Breast epithelium (tissue), 4 donors: ENCODE results near the gene PRDM16. TPM values are rescaled to one million over a fixed set of nuclear protein-coding genes. Genes with fewer than 3 reads are reported as not detected.

Source experiments
- DNase-seq, 2 donors: peaks; one replicate each; pipeline ENCODE4 v3.0.0-alpha.2; 2019; ENCODE audit warnings: low spot score in 2 of 2
- H3K27ac ChIP-seq, 2 donors: fragments of 200-600 bp; sonication (generic) in 1 of 2; one replicate each; pipeline ENCODE4 v1.5.1; 2016 to 2019; ENCODE audit warnings: mild to moderate bottlenecking in 1 of 2
- H3K27me3 ChIP-seq, 2 donors: fragments of 200-600 bp; sonication (generic) in 1 of 2; one replicate each; pipeline versions ENCODE4 v1.5.1 to v1.6.0; 2017 to 2019; ENCODE audit warnings: control low read depth in 1 of 2, mild to moderate bottlenecking in 1 of 2
- H3K36me3 ChIP-seq: fragments of 200-600 bp; one replicate; pipeline ENCODE4 v1.5.1; 2019
- H3K4me1 ChIP-seq, 2 donors: fragments of 200-600 bp; sonication (generic); one replicate each; pipeline ENCODE4 v1.5.1; 2016 to 2019; ENCODE audit warnings: control low read depth in 1 of 2
- H3K4me3 ChIP-seq, 3 donors: fragments of 200-600 bp; sonication (generic); 1 replicate in 2 of 3; 2 replicates in 1 of 3; pipeline ENCODE4 v1.5.1; 2016 to 2019; ENCODE audit warnings: mild to moderate bottlenecking in 3 of 3, moderate library complexity in 2 of 3
- H3K9me3 ChIP-seq, 2 donors: fragments of 200-600 bp; sonication (generic) in 1 of 2; one replicate each; pipeline ENCODE4 v1.5.1; 2016 to 2019; ENCODE audit warnings: control low read depth in 1 of 2
- POLR2A ChIP-seq: fragments of 450-650 bp; IDR thresholded peaks from one replicate; pipeline ENCODE4 v1.6.1; 2016; ENCODE audit warnings: antibody characterized with exemption, mild to moderate bottlenecking, moderate library complexity
- POLR2AphosphoS5 ChIP-seq, 3 donors: sonication (generic); formaldehyde crosslinking; IDR thresholded peaks; one replicate each; pipeline ENCODE4 v1.6.1; 2017; ENCODE audit warnings: antibody characterized with exemption in 3 of 3
- intact Hi-C: fragments of 100-400 bp; cut with DNase I; formaldehyde crosslinking; loops from one replicate; pipeline ENCODE4 v1.15.1; 2023; ENCODE audit warnings: low total_unique reads
- total RNA-seq, 3 donors: library from RNA; depleted of rRNA; stranded (reverse); fragments of >200 nt; gene quantifications; one replicate each; pipeline ENCODE4 v1.1.0, GENCODE V29; 2016
- TF ChIP-seq, protein P1 (sequence below), 3 donors: fragments of 450-650 bp; IDR thresholded peaks; one replicate each; pipeline ENCODE4 v1.5.1; 2016 to 2017; ENCODE audit warnings: antibody characterized with exemption in 3 of 3, mild to moderate bottlenecking in 3 of 3, moderate library complexity in 3 of 3

The PRDM16 gene
- total RNA-seq, 3 donors from 2014 or later: 0.48 to 3.8 (median 3.6) TPM

DNA sequence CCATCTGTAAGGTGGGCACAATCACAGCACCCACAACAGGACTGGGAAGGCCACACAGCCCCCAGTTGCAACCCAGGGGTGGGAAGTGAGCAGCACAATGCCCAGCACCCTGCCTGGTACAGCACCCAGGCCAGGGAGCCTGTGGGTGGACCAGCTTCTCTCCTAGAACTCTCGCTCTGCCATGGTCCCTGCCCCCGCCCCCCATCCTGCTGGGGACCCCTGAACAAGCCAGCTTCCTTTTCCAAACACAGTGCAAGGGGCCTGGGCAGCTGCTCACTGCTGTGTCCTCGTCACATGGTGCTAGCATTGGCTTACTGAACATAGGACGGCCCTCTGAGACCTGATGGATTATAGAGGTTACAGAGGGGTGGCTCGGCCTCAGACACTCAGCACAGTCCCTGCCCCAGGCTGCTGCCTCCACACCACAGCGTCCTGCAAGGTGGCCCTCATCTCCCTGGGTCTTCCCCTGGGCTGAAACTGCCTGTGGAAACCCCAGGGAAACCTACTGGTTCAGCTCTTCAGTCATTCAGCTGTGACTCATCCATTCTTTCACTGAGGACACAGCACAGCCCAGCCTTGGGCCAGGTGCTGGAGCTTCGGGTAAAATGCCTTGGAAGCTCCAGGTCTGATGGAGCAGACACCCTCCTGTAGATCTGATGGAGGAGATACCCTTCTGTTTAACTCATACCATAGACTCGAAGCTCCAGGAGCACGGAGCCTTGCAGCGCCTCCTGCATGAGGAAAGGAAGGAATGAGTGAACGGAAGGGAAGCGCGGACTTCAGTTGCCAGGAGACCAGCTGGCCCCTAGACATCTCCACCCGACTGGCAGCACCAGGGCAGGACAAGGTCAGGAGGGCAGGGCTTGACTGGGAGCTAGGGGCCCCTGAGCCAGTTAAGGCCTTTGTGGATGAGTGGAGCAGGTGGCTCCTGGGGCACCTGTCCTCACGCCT is 8.1 kb upstream of the PRDM16 start:
- peaks cover 5 to 8% of the 10 kb centered on the region in 2 donors for H3K4me1 ChIP-seq
- peaks cover 6 to 72% of the 10 kb centered on the region in 2 donors for H3K27me3 ChIP-seq
- no peaks in the 10 kb centered on the region for H3K36me3 ChIP-seq
- H3K4me3 ChIP-seq: no peak overlapping the region
- TF ChIP-seq POLR2A: no peak
- TF ChIP-seq, protein P1, sequence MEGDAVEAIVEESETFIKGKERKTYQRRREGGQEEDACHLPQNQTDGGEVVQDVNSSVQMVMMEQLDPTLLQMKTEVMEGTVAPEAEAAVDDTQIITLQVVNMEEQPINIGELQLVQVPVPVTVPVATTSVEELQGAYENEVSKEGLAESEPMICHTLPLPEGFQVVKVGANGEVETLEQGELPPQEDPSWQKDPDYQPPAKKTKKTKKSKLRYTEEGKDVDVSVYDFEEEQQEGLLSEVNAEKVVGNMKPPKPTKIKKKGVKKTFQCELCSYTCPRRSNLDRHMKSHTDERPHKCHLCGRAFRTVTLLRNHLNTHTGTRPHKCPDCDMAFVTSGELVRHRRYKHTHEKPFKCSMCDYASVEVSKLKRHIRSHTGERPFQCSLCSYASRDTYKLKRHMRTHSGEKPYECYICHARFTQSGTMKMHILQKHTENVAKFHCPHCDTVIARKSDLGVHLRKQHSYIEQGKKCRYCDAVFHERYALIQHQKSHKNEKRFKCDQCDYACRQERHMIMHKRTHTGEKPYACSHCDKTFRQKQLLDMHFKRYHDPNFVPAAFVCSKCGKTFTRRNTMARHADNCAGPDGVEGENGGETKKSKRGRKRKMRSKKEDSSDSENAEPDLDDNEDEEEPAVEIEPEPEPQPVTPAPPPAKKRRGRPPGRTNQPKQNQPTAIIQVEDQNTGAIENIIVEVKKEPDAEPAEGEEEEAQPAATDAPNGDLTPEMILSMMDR (IDR thresholded peaks at IDR 0.05): no peak
- no peak for TF ChIP-seq POLR2AphosphoS5 (IDR thresholded peaks at IDR 0.05)
- no peaks in the 10 kb centered on the region for H3K9me3 ChIP-seq
- intact Hi-C loops: no loop called here
- H3K27ac ChIP-seq: no peak overlapping the region
- DNase-seq: peak in 1 of 2 donors; percentile 38

DNA sequence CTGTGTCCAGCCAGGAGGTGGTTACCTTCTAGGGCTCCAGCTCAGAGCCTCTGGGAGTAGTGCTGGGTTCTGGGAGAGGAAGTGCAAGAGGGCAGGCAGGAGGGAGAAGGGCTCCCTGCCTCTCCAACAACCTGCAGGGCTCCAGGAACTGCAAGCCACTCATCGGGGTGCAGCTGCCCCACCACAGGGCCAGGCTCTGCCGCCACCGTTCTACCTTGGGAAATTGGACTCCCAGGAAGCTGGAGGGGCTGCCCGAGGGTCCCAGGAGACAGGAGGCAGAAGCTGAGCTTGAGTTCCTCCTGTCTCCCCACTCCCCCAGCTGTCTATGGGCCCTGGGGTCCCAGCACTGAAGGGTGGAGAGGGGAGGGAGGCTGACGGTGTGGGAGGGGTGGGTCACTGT is 7.4 kb upstream of the PRDM16 start:
- H3K27me3 ChIP-seq: peaks cover 6 to 77% of the 10 kb centered on the region in 2 donors
- intact Hi-C loops: no loop called here
- peak in 1 of 2 donors; percentile 22 for DNase-seq

DNA sequence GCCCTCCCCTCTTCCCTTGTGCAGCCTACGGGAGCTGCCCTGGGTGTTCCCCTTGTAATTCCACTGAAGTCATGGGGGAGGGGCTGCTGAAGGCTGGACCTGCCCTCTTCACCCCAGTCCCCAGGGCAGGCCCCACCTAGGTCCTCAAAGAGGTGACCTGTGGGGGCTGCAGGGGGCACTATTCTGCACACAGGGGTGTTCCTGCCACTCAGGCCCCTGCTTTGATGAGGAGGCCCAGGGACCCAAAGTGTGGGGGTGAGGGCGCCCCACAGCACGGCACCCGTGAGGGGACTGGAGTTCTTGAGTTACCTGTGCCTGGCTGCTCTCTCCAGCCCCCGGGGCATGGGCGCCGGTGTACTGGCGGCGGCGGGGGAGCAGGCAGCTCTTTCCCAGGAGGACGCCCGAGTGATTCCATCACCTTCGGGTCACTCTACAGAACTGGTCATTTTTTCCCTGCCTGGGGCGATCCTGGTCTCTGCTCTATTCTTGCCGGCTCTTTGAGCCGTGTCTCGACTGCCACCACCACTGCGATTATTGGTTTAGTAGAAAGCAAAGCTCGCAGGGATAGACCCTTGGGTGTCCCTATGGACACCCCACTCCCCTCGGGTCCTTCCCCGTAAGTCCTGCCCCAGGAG is 6.9 kb upstream of the PRDM16 start:
- H3K27me3 ChIP-seq: peaks cover 6 to 79% of the 10 kb centered on the region in 2 donors
- no peaks in the 10 kb centered on the region for H3K36me3 ChIP-seq
- DNase-seq: peak in 1 of 2 donors; percentile 39
- H3K4me3 ChIP-seq: no peak overlapping the region
- H3K27ac ChIP-seq: no peak overlapping the region
- TF ChIP-seq POLR2A (no peak), POLR2AphosphoS5 (IDR thresholded peaks at IDR 0.05) (no peak)
- TF ChIP-seq, protein P1 (IDR thresholded peaks at IDR 0.05): no peak
- intact Hi-C loops: no loop called here
- H3K4me1 ChIP-seq: peaks cover 5 to 8% of the 10 kb centered on the region in 2 donors
- H3K9me3 ChIP-seq: no peaks in the 10 kb centered on the region

More for the DNA sequence above, 7.4 kb upstream of the PRDM16 start:
- H3K4me3 ChIP-seq: no peak overlapping the region
- TF ChIP-seq POLR2AphosphoS5 (IDR thresholded peaks at IDR 0.05) (no peak), POLR2A (no peak)
- TF ChIP-seq, protein P1 (IDR thresholded peaks at IDR 0.05): no peak
- H3K9me3 ChIP-seq: no peaks in the 10 kb centered on the region
- H3K36me3 ChIP-seq: no peaks in the 10 kb centered on the region
- no peak overlapping the region for H3K27ac ChIP-seq
- H3K4me1 ChIP-seq: peaks cover 5 to 8% of the 10 kb centered on the region in 2 donors

DNA sequence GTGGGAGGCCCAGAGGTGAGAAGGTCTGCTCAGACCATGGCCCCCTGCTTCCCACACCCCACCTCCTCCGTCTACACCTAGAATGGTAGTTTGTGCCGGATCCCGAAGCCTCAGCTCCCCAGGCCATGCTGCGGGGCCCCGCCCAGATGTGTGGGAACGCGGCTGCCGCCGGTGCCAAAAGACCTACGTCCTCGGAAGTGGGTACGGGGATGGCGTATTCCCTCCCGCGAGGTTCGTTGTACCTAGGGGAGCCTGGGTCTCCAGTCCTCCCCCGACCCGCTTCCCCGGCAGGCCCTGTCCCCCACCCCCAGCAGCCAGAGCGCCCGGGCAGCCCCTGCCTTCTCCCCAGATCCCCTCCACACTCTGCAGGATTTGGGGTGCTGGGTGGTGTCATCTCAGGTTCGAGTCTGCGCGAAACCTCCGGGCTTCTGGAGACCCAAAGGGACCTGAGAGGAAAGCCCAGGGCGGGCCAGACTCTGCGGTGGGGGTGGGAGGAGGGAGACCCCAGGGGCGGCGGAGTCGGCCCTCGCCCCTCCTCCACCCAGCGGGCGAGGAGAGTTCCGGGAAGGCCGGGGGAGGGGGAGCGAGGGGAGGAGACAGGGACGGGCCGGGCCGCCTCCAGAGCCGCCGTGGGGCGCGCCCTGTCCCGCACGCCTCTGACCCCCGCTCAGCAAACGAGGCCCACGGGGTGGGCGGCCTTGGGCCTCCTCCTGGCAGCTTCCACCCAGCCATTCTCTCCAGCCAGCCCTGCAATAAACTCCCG is 6.2 kb upstream of the PRDM16 start:
- Histone ChIP-seq H3K27me3 (peaks cover 6 to 83% of the 10 kb centered on the region in 2 donors), H3K4me3 (peak overlapping the region in 2 of 3 donors; percentile 42 to 58), H3K9me3 (no peaks in the 10 kb centered on the region), H3K27ac (no peak overlapping the region), H3K36me3 (no peaks in the 10 kb centered on the region), H3K4me1 (peaks cover 5 to 8% of the 10 kb centered on the region in 2 donors)
- DNase-seq: peak in 1 of 2 donors; percentile 49
- intact Hi-C loops: no loop called here
- TF ChIP-seq, protein P1 (IDR thresholded peaks at IDR 0.05): no peak
- no peak for TF ChIP-seq POLR2A
- TF ChIP-seq POLR2AphosphoS5 (IDR thresholded peaks at IDR 0.05): no peak
